Uterus (tissue), 4 donors: ENCODE data around the gene FUT6. TPM values are rescaled to one million over a fixed set of nuclear protein-coding genes. Genes with fewer than 3 reads are reported as not detected.

Source experiments
- DNase-seq, 2 donors: peaks; one replicate each; pipeline ENCODE4 v3.0.0-alpha.2; 2019 to 2020
- H3K27ac ChIP-seq, 2 donors: fragments of 200-600 bp; sonication (generic); 1 replicate in 1 of 2; 2 replicates in 1 of 2; pipeline ENCODE4 v1.5.1; 2016 to 2018
- H3K27me3 ChIP-seq, 2 donors: fragments of 200-600 bp; sonication (generic); one replicate each; pipeline ENCODE4 v1.5.1; 2018 to 2019; ENCODE audit warnings: control low read depth in 1 of 2
- H3K36me3 ChIP-seq, 2 donors: fragments of 200-600 bp; sonication (generic); one replicate each; pipeline ENCODE4 v1.5.1; 2019; ENCODE audit warnings: control low read depth in 1 of 2
- H3K4me1 ChIP-seq, 2 donors: fragments of 200-600 bp; sonication (generic); one replicate each; pipeline ENCODE4 v1.5.1; 2018 to 2019; ENCODE audit warnings: control low read depth in 1 of 2
- H3K4me3 ChIP-seq, 2 donors: fragments of 200-600 bp; sonication (generic); 1 replicate in 1 of 2; 2 replicates in 1 of 2; pipeline ENCODE4 v1.5.1; 2018 to 2019; ENCODE audit warnings: mild to moderate bottlenecking in 1 of 2
- H3K9me3 ChIP-seq, 2 donors: fragments of 200-600 bp; sonication (generic); one replicate each; pipeline ENCODE4 v1.5.1; 2019; ENCODE audit warnings: control low read depth in 1 of 2
- POLR2A ChIP-seq, 2 donors: fragments of 450-650 bp; IDR thresholded peaks; one replicate each; pipeline ENCODE4 v1.6.1; 2016; ENCODE audit warnings: antibody characterized with exemption in 2 of 2, mild to moderate bottlenecking in 1 of 2, moderate library complexity in 1 of 2
- intact Hi-C: fragments of 100-400 bp; cut with DNase I; formaldehyde crosslinking; loops from one replicate; pipeline ENCODE4 v1.15.1; 2023; ENCODE audit warnings: low total_unique reads
- total RNA-seq, 4 donors: library from RNA; depleted of rRNA in 3 of 4; stranded (reverse); fragments of >200 nt in 3 of 4; gene quantifications; one replicate each; pipeline versions ENCODE4 v1.1.0 to v1.2.4, GENCODE V29; 2014 to 2023
- TF ChIP-seq, protein P1 (sequence below), 4 experiments: fragments of 200-600 bp in 2 of 4; fragments of 450-650 bp in 2 of 4; sonication (generic) in 2 of 4; IDR thresholded peaks; one replicate each; pipeline ENCODE4 v1.5.1; 2016 to 2019; ENCODE audit warnings: antibody characterized with exemption in 4 of 4, mild to moderate bottlenecking in 2 of 4, moderate library complexity in 1 of 4
- donor health status: DM: yes; HTN: yes; CAD: no.

The FUT6 gene
- total RNA-seq, 4 donors from 2014 or later, result 0.55 TPM; not detected in 3

DNA sequence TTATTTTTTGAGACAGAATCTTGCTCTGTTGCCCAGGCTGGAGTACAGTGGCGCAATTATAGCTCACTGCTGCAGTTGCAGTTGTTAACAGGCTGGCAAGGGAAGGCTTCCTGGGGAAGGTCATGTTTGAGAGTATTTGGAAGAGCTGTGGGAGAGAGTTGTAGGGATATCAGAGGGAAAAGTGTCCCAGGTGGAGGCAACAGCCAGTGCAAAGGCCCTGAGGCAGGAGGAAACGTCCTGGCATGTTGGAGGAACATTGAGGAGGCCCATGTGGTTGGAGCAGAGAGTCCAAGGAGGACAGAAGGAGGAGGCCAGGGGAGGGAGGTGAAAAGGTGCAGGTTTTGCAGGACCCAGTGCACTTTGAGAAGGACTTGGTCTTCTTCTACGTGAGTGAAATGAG lies 46.3 kb downstream of the FUT6 start:
- Histone ChIP-seq H3K36me3 (no peaks in the 10 kb centered on the region), H3K4me3 (no peak overlapping the region), H3K27ac (no peak overlapping the region), H3K4me1 (no peaks in the 10 kb centered on the region), H3K9me3 (no peaks in the 10 kb centered on the region), H3K27me3 (no peaks in the 10 kb centered on the region)
- intact Hi-C loops, result no loop called here
- DNase-seq, result no peak
- no peak for TF ChIP-seq POLR2A (IDR thresholded peaks at IDR 0.05)
- TF ChIP-seq, protein P1, sequence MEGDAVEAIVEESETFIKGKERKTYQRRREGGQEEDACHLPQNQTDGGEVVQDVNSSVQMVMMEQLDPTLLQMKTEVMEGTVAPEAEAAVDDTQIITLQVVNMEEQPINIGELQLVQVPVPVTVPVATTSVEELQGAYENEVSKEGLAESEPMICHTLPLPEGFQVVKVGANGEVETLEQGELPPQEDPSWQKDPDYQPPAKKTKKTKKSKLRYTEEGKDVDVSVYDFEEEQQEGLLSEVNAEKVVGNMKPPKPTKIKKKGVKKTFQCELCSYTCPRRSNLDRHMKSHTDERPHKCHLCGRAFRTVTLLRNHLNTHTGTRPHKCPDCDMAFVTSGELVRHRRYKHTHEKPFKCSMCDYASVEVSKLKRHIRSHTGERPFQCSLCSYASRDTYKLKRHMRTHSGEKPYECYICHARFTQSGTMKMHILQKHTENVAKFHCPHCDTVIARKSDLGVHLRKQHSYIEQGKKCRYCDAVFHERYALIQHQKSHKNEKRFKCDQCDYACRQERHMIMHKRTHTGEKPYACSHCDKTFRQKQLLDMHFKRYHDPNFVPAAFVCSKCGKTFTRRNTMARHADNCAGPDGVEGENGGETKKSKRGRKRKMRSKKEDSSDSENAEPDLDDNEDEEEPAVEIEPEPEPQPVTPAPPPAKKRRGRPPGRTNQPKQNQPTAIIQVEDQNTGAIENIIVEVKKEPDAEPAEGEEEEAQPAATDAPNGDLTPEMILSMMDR (IDR thresholded peaks at IDR 0.05), result no peak

DNA sequence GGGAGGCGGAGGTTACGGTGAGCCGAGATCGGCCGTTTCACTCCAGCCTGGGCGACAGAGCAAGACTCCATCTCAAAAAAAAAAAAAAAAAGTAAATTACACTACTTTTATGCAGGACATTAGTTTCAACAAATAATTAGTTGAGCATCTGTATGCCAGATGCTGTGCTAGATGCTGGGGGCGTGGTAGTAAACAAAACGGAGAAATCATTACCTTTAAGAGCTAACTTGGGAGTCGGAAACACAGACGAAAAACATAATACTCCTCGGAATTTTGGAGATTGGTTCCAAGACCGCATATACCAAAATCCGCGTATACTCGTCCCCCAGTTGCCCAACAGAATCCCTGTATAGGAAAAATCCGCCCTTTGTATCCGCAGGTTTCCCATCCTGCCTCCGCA lies 47.3 kb downstream of the FUT6 start:
- Histone ChIP-seq H3K4me1 (no peaks in the 10 kb centered on the region), H3K27ac (no peak overlapping the region), H3K27me3 (no peaks in the 10 kb centered on the region), H3K36me3 (no peaks in the 10 kb centered on the region), H3K4me3 (no peak overlapping the region), H3K9me3 (no peaks in the 10 kb centered on the region)
- intact Hi-C loops, result no loop called here
- no peak for TF ChIP-seq POLR2A (IDR thresholded peaks at IDR 0.05)
- TF ChIP-seq, protein P1 (IDR thresholded peaks at IDR 0.05), result no peak
- no peak for DNase-seq

DNA sequence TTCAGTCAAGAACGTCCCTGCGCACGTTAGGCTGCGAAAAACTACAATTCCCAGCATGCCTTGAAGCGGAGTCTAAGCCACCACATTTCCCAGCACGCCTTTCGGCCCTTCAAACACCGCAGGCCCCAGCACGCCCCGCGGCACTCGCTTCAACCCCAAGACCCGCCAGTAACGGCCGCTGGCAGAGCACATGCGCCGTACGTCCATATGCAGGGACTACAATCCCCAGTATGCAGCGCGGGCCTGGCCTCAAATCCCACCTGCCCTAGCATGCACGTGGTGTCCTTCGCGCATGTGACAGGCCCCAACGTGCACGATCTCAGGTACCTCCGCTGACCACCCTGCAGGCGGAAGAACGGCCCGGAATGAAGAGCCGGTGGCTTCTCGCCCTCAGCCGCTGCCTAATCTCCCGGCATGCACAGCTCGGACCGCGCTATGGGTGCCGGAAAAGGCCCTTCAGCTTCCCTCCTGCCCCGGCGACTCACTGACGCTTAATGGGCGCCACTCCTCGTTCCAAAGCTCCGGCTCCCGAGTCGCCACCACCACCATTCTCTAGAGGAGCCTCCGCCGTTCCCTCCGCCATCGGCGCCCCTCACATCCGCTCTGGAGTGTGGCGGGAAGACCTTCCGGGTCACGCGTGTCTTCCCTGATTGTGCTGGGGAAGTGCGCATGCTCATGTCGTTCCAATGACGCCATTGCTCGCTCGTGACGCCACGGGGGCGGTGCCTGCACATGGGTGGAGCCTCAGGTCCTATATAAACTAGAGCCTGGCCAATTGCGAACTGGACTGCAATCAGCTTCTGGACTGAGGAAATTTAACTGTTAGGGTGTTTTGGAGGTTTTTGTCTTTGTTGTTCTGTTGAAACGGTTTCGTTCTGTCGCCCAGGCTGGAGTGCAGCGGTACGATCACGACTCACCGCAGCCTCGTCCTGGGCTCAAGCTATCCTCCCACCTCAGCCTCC lies 48.7 kb downstream of the FUT6 start, which contains the start of gene DUS3L:
TSS of gene DUS3L (minus strand) at position 605 of the 962 bp plus-strand sequence. CDS start at position 583, 22 bp downstream.
- TF ChIP-seq, protein P1 (IDR thresholded peaks at IDR 0.05), result peak in 1 of 4 experiments; percentile 15
- peak; percentile 15 to 68 for TF ChIP-seq POLR2A (IDR thresholded peaks at IDR 0.05)
- Histone ChIP-seq H3K4me1 (no peaks in the 10 kb centered on the region), H3K27ac (peak within 1 kb of the TSS; percentile 92 to 98), H3K36me3 (no peaks in the 10 kb centered on the region), H3K27me3 (no peaks in the 10 kb centered on the region), H3K9me3 (no peaks in the 10 kb centered on the region), H3K4me3 (peak within 1 kb of the TSS; percentile 90 to 91)
- DNase-seq, result peak; percentile 93 to 96
- intact Hi-C loops, result no loop called here

DNA sequence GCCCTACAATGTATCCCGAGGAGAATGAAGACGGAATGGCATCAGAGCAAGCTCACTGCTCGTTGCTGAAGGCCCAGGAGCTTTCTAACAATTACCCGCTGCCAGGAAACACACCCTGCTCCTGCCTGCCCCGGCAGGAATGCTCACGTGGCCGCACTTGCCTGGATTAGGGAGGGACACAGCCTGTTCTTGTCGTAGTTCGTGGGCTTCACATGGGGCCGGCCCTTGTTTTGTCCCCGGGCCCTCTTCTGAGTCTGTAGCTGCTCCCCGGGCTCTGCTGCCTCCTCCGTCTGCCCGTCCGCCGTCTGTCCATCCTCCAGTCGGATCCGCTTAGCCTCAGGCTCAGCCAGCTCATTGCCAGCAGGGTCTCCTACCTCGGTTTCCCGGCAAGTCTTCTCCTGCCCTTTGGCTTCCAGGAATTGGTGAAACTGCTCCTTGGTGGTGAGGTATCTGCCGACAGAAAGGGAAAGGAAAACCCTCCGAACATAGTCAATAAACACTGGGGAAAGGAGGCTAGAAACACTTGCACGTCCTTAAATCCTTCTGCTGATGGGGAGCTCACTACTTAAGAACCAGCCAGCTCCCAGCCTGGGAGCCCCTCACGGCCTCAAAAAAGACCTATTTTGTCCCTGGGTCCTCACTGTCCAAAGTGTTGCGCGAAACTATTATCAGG lies 49.5 kb downstream of the FUT6 start:
- no peak for TF ChIP-seq POLR2A (IDR thresholded peaks at IDR 0.05)
- TF ChIP-seq, protein P1 (IDR thresholded peaks at IDR 0.05), result no peak
- Histone ChIP-seq H3K27me3 (no peaks in the 10 kb centered on the region), H3K4me1 (no peaks in the 10 kb centered on the region), H3K36me3 (no peaks in the 10 kb centered on the region), H3K27ac (peak overlapping the region; percentile 92 to 98), H3K9me3 (no peaks in the 10 kb centered on the region), H3K4me3 (peak overlapping the region; percentile 90 to 91)
- intact Hi-C loops, result no loop called here
- DNase-seq, result no peak

DNA sequence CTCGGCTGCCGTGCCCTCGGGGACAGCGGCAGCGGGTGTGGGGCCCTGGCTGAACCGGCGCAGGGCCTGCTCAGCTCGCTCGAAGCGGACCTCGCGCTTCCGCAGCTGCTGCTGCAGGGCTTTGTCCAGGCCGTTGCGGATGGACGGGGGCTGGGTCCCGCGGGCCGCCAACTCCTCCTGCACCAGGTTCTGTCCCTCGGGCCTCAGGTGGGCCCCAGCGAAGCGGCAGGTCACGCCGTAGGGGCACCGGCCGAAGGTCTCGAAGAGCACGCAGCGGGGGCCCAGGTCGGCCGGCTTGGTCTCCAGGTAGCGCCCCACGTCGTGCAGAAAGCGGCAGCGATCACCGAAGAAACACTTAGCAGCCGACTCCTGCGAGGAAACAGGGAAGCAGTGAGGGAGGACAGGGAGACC lies 50.1 kb downstream of the FUT6 start:
- Histone ChIP-seq H3K9me3 (no peaks in the 10 kb centered on the region), H3K27me3 (no peaks in the 10 kb centered on the region), H3K4me3 (no peak overlapping the region), H3K27ac (no peak overlapping the region), H3K4me1 (no peaks in the 10 kb centered on the region), H3K36me3 (no peaks in the 10 kb centered on the region)
- no peak for TF ChIP-seq POLR2A (IDR thresholded peaks at IDR 0.05)
- TF ChIP-seq, protein P1 (IDR thresholded peaks at IDR 0.05), result no peak
- no peak for DNase-seq
- intact Hi-C loops, result no loop called here
